Measurements from ENCODE around the gene PAXX. TPM values are rescaled to one million over a fixed set of nuclear protein-coding genes. Genes with fewer than 3 reads are reported as not detected.

PAXX gene
- total RNA-seq, 1 donor = 18.3 TPM

DNA sequence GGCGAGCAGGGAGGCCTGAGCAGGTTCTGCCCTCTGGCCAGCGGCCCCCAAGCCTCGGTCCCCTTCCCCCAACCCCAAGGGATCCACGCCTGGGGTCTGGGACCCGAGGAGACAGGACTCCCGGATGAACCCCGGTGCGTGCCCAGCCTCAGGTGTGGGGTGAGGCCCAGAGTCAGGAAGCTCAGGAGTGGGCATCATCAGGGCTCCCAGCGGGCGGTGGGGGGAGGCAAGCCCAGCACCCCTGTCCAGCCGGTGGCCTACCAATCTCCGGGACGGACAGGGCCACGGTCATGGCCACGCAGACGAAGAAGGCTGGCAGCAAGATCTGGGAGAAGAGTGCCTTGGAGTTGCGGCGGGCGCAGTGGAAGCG lies 21.3 kb downstream of the PAXX start:
- DNase-seq (ENCODE audit: low read depth) = no peak
- H3K4me3 ChIP-seq (ENCODE audit: low read depth, low read length) = no peak overlapping the region
- no peak for TF ChIP-seq CTCF (IDR thresholded peaks at IDR 0.05; ENCODE audit: insufficient read depth, low read length)

- H3K4me3 ChIP-seq (ENCODE audit: low read depth, low read length) = no peak overlapping the region
- DNase-seq (ENCODE audit: low read depth) = no peak
- TF ChIP-seq CTCF (IDR thresholded peaks at IDR 0.05; ENCODE audit: insufficient read depth, low read length) = no peak
Measured at GRCh38 chr9:137014166-137014565, 21.9 kb downstream of the PAXX start.

DNA sequence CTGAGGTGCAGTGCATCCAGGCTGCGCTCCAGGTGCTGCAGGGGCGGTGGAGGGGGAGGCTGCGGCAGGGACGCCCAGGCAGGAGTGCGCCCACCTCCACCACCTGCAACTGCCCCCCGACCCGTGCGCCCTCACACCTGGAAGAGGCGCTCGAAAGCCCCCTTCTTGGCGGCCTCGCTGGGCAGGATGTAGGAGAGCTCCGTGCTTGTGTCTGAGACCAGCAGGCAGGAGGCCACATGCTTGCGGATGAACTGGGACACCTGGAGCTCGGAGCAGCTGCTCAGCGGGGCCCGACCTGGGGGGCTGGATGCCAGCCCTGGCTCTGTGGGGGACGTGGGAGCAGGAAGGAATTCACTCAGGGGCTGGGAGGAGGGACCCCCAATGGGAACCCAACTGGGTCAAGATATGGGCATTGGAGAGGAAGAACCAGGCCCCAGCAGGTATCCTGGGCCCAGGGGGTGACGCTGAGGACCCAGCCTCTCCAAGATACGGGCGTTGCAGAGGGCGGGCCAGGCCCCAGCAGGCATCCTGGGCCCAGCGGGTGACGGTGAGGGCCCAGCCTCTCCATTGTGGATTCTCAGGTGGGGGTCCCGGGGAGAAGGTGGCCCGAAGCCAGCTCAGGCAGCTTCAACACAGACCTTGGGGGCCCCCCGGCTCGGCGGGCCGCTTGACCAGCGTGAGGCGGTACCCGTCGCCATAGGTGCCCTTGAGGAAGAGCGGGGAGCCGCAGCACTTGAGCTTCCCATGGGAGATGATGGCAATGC lies 22.7 kb downstream of the PAXX start:
- H3K4me3 ChIP-seq (ENCODE audit: low read depth, low read length) = no peak overlapping the region
- no peak for TF ChIP-seq CTCF (IDR thresholded peaks at IDR 0.05; ENCODE audit: insufficient read depth, low read length)

GRCh38 chr9:137015540-137015930 lies 23.3 kb downstream of the PAXX start:
- TF ChIP-seq CTCF (IDR thresholded peaks at IDR 0.05; ENCODE audit: insufficient read depth, low read length) = no peak
- DNase-seq (ENCODE audit: low read depth) = no peak
- H3K4me3 ChIP-seq (ENCODE audit: low read depth, low read length) = no peak overlapping the region

More for the DNA sequence above, 22.7 kb downstream of the PAXX start:
- DNase-seq (ENCODE audit: low read depth) = no peak

- H3K4me3 ChIP-seq (ENCODE audit: low read depth, low read length) = no peak overlapping the region
- TF ChIP-seq CTCF (IDR thresholded peaks at IDR 0.05; ENCODE audit: insufficient read depth, low read length) = no peak
- DNase-seq (ENCODE audit: low read depth) = no peak
Measured at GRCh38 chr9:137015976-137016375, 23.8 kb downstream of the PAXX start.

- TF ChIP-seq CTCF (IDR thresholded peaks at IDR 0.05; ENCODE audit: insufficient read depth, low read length) = no peak
- no peak for DNase-seq (ENCODE audit: low read depth)
- H3K4me3 ChIP-seq (ENCODE audit: low read depth, low read length) = no peak overlapping the region
Measured at GRCh38 chr9:137016436-137016835, 24.2 kb downstream of the PAXX start.

DNA sequence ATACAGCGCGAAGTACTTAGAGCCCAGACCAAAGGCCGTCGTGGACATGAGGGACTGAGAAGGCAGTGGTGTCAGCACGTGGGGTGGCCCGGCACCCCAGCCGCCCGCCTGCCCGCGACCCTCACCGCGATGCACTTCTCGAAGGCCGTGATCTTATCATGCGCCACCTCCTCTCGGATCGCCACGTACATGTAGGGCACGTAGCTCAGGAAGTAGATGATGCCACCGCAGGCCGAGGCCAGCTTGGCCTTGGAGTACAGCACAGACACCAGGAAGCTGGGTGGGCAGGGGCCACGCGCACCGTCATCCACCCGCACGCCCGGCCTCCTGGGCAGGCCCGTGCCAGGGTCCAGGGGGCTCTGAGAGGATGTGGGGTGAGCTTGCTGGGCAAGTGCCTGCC lies 24.8 kb downstream of the PAXX start:
- TF ChIP-seq CTCF (IDR thresholded peaks at IDR 0.05; ENCODE audit: insufficient read depth, low read length) = no peak
- no peak for DNase-seq (ENCODE audit: low read depth)
- no peak overlapping the region for H3K4me3 ChIP-seq (ENCODE audit: low read depth, low read length)
